Measurements from ENCODE around the gene TMC8.
"Not testable (repeated sequence)": the region's sequence is repeated elsewhere in the genome, so short reads cannot be mapped to it uniquely, and the experiment has no call there.

The TMC8 gene, protein sequence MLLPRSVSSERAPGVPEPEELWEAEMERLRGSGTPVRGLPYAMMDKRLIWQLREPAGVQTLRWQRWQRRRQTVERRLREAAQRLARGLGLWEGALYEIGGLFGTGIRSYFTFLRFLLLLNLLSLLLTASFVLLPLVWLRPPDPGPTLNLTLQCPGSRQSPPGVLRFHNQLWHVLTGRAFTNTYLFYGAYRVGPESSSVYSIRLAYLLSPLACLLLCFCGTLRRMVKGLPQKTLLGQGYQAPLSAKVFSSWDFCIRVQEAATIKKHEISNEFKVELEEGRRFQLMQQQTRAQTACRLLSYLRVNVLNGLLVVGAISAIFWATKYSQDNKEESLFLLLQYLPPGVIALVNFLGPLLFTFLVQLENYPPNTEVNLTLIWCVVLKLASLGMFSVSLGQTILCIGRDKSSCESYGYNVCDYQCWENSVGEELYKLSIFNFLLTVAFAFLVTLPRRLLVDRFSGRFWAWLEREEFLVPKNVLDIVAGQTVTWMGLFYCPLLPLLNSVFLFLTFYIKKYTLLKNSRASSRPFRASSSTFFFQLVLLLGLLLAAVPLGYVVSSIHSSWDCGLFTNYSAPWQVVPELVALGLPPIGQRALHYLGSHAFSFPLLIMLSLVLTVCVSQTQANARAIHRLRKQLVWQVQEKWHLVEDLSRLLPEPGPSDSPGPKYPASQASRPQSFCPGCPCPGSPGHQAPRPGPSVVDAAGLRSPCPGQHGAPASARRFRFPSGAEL

DNA sequence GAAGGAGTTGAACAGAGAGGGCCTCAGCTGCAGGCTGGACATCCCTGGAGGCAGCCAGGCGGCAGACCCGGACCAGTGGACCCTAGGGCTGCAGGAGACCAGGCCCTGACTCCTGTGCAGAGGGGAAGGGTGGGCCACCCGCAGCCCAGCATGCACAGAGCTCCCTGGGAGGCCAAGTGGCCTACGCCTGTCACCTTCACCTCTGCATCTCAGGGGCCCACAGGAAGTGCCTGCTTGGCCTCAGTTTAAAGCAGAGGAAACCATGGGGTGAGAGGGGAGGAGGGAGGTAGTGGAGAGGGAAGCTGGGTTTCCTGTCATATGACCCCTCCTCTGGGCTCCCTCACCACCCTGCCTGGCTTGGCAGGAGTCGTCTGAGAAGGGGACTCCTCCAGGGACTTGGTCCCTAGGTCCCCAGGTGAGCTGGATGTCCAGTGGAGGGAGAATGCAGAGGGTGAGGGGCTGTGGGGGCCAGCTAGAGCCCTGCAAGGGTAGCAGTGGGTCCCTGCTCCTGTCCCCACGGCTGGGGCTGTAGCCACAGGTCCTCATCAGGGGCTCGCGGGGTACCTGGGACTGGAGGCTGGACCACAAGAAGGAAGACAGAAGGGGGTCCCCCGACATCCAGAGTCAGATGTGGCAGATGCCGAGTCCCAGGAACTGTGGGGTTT lies at the start of gene TMC8:
TSS of gene TMC8 (plus strand) at position 335 of the 665 bp plus-strand sequence. CDS start 818 bp downstream, outside the sequence.
- in situ Hi-C loops (cut with HindIII; ENCODE audit: low sequenced_read_pairs), result no loop called here

DNA sequence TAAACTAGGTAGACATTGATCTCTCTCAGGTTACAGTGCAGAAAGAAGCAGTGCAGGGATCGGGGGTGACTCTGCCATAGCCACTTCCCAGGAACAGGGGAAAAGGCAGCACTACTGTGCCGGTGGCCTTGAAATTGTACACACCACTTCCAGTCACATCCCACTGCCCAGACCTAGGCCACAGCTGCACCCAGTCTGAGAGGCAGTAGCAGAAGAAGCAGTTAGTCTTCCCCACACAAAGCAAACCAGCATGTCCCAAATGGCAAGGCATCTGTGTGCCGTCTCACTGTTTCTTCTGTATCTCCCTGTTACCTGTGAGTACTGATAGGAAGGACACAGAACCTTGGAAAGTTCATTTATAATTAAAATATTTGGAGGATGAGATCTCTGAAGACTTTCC lies 49.0 kb upstream of the TMC8 start:
- in situ Hi-C loops (cut with HindIII; ENCODE audit: low sequenced_read_pairs), result no loop called here

DNA sequence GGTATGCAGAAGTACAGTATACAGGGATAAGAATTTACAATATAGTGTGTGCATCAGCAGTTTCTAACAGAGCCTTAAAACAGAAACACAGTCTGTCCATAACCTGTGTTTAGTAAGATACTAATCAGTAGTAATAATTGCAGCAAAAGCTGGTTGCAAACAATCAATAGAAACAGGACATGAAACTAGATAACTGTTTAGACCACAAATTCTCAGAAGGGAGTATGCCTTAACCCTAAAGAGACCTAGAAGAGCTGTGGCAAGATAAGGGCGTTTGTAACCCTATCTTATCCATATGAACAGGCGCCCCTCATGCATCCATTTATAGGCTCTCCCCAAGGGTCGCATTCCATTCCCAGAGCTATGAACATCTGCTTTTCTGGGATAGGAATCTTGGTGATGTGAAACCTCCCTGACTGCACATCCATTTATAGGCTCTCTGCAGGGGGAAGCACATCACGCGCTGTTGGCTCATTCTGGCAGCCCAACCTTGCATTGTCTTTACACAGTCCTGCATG lies 48.2 kb upstream of the TMC8 start:
- in situ Hi-C loops (cut with HindIII; ENCODE audit: low sequenced_read_pairs), result not testable (repeated sequence)

DNA sequence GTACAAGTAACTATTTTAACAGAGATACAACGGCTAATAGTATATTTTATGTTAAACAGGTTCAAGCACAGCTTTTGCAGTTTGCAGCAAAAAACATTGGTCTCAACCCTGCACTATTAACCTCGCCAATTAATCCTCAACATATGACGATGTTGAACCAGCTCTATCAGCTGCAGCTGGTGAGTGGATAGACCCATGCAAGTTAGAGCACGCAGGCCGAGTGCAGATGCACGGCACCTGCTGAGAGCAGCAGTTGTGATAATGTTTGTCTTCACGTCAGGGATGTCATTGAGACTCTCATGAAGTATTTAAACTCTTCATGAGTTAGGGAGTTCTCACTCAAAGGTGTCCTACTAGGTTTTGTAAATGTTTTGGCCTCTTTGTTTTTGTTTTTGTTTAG lies 47.6 kb upstream of the TMC8 start:
- in situ Hi-C loops (cut with HindIII; ENCODE audit: low sequenced_read_pairs), result no loop called here

DNA sequence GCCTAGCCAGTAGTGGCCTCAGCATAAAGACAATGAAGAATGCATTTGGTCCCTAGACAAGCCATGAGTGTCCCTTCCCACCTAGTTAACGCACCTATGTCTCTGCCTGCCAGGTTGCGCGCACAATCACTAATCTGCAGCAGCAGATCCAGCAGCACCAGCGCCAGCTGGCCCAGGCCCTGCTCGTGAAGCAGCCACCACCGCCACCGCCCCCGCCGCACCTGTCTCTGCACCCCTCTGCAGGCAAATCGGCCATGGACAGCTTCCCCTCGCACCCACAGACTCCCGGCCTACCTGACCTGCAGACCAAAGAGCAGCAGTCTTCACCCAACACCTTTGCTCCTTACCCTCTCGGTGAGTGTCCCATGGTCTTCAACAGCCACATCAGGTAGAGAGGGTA lies 43.8 kb upstream of the TMC8 start:
- in situ Hi-C loops (cut with HindIII; ENCODE audit: low sequenced_read_pairs), result loop anchor here (5.0 kb wide), 1 partner anchor 56 kb away; no protein-coding TSS in a partner anchor

DNA sequence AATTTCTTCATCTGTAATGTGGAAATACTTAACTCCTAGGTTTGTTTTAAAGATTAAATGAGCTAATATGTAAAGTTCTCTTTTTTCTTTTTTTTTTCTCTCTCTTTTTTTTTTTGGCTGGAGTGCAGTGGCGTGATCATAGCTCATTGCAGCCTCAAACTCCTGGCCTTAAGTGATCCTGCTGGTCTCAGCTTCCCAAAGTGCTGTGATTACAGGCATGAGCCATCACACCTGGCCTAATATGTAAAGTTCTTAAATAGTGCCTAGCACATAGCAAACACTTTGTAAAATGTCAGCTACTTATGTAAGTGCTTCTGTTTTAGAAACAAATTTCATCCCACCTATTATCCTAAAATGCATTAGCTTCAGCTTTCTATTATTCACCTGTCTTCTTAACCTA lies 42.0 kb upstream of the TMC8 start:
- in situ Hi-C loops (cut with HindIII; ENCODE audit: low sequenced_read_pairs), result loop anchor here (5.0 kb wide), 1 partner anchor 54 kb away; no protein-coding TSS in a partner anchor

DNA sequence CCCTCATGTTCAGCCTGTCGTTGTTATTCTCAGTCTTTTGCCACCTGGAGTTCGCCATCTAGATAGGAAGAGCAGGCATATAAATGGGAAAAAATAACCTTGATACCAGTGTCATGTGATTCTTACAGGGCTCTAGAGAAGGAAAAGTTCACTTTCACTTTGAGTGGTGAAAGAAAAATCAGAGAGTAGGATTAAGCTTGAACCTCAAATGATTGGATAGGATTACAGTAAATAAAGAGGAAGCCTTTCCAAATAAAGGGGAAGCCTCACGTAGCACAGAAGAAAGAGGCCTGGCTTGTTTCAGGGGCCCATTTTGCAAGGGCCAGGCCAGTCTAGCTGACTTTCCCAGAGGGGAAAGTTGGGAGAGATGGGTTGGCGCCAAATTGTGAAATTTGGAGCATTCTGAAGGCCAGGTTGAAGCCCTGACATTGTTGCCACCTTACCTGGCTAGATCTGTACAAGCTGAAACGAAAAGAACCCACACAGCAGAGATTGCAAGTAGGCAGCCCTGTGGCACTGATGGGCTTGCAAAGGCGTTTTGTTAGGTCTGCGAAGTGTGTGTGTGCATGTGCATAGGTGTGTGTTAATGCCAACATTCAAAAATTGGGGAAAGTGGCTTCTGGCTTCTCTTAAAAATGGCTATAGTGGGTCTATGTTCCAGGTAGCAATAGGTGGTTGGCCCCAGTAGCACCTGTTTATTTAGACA lies 40.8 kb upstream of the TMC8 start:
- in situ Hi-C loops (cut with HindIII; ENCODE audit: low sequenced_read_pairs), result loop anchor here (5.0 kb wide), 1 partner anchor 53 kb away; no protein-coding TSS in a partner anchor

DNA sequence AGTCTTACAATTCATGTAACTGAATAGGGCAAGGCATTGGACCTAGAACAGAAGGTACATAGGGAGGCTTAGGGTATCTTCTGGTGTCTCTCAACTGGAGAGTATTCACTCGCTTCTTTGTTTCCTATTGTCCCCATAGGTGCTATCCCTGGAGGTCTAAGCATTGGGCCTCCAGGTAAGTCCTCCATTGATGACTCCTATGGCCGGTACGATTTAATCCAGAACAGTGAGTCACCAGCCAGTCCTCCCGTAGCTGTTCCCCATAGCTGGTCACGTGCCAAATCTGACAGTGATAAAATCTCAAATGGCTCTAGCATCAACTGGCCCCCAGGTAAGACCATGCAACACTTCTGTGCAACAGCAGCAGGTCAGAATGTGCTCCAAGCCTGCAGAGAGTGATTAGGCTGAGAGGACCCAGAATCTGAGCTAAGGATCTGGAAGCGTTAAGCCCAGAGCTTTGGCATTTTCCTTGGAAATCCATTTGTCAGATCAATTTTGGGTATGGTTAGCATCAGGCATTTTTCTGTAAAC lies 37.7 kb upstream of the TMC8 start:
- in situ Hi-C loops (cut with HindIII; ENCODE audit: low sequenced_read_pairs), result no loop called here

DNA sequence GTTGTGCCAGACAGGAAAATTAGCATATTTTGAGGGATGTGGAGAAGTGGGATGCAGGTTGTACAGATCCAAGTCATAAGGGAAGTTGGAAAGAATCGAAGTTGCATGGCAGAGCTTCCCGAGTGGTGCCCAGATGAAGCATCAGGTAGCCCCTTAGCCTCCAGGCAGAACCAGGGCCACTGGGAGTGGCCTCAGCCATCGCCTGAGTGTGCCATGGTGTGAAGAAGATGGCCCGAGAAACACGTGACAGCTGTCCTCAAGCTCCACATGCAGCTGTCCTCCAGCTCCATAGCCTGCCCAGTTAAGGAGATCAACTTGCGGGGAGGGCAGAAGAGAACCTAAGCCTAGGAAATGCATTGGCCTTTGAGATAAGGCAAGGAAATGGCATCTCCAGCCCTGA lies 35.5 kb upstream of the TMC8 start:
- in situ Hi-C loops (cut with HindIII; ENCODE audit: low sequenced_read_pairs), result no loop called here

DNA sequence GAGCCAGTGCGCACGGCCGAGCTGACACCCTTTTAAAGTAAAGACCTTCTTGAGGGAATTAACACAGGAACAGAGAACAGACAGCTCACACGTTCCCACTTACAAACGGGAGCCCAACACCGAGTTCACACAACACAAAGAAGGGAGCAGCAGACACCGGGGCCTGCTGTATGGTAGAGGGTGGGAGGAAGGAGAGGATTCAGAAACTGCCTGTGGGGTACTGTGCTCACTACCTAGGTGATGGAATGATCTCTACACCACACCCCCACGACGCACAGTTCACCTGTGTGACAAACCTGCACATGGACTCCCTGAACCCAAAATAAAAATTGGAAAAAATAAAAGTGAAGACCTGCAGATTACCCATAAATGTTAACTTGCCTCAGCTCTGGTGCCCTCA lies 34.5 kb upstream of the TMC8 start:
- in situ Hi-C loops (cut with HindIII; ENCODE audit: low sequenced_read_pairs), result no loop called here

DNA sequence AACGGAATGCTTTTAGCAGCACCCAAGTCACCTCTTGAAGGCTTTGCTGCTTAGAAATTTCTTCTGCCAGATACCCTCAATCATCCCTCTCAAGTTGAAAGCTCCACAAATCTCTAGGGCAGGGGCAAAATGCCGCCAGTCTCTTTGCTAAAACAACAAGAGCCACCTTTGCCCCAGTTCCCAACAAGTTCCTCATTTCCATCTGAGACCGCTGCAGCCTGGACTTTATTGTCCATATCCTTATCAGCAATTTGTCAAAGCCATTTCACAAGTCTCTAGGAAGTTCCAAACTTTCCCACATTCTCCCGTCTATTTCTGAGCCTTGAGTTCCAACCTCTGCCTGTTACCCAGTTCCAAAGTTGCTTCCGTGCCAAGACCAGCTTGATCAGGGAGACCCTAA lies 29.5 kb upstream of the TMC8 start:
- in situ Hi-C loops (cut with HindIII; ENCODE audit: low sequenced_read_pairs), result no loop called here

DNA sequence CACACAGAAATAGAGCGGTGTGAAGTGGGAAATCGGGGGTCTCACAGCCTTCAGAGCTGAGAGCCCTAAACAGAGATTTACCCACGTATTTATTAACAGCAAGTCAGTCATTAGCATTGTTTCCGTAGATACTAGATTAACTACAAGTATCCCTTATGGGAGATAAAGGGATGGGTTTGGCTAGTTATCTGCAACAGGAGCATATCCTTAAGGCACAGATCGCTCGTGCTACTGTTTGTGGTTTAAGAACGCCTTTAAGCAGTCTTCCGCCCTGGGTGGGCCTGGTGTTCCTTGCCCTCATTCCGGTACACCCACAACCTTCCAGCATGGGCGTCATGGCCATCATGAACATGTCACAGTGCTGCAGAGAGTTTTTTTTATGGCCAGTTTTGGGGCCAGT lies 29.0 kb upstream of the TMC8 start:
- in situ Hi-C loops (cut with HindIII; ENCODE audit: low sequenced_read_pairs), result no loop called here

DNA sequence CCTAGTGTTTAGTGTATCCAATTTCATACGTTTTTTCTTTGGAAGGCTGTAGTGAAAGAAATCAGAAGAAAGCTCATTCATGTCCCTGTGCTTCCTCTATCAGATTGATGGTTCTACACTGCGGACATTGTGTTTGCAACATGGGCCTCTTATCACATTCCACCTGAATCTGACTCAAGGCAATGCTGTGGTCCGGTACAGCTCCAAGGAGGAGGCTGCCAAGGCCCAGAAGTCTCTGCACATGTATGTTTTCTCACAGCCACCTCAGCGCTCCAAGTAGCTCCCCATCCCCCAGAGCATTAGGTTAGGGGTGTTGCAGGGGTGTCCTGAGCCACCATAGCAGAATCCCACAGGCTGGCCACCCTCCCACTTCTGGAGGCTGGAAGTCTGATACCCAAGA lies 27.3 kb upstream of the TMC8 start:
- in situ Hi-C loops (cut with HindIII; ENCODE audit: low sequenced_read_pairs), result no loop called here

DNA sequence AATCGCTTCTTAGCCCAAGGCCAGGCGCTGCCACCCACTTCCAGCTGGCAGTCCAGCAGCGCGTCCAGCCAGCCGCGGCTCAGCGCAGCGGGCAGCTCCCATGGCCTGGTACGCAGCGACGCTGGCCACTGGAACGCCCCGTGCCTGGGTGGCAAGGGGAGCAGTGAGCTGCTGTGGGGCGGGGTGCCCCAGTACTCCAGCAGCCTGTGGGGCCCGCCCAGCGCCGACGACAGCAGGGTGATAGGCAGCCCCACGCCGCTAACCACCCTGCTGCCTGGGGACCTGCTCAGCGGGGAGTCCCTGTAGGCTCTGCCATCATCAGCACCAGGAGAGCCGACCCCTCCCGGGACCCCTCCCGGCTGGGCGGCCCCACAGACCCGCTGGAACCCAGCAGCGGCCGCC lies 26.0 kb upstream of the TMC8 start:
- in situ Hi-C loops (cut with HindIII; ENCODE audit: low sequenced_read_pairs), result no loop called here

DNA sequence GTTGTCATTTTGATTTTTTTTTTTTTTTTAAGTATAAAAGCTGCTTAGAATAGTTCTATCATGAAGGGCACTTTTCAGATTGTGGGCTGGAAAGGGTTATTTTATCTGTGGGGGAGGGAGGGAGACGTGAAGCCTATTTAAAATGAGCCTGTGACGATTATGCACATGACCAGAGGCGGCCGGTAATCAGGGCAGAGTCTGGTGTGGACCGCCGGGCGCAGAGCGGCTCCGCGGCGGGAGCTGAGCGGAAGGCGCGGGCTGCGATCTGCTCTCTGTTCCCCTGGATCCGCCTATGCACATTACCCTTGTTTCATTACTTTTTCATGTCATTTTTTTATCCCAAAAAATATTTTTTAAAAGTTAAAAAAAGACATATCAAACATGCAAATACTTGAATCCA lies 25.5 kb upstream of the TMC8 start:
- in situ Hi-C loops (cut with HindIII; ENCODE audit: low sequenced_read_pairs), result no loop called here

DNA sequence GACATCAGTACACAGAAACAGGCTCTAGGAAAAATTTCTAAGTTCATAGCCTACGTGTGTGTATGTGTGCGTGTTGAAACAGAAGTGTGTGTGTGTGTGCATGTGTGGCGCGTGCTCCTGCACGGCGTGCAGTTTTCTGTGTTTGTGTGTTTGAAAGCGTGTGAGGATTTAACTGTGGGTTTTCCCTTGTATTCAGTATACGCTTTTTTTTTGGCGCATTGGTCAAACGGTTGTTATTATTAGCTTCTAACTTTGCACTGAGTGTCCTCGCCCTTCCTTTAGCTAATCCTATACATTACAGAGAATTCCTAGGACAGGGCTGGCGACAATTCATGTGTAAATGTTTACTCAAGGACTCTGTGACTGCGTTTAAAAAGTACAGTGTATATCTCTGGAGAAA lies 25.0 kb upstream of the TMC8 start:
- in situ Hi-C loops (cut with HindIII; ENCODE audit: low sequenced_read_pairs), result no loop called here

DNA sequence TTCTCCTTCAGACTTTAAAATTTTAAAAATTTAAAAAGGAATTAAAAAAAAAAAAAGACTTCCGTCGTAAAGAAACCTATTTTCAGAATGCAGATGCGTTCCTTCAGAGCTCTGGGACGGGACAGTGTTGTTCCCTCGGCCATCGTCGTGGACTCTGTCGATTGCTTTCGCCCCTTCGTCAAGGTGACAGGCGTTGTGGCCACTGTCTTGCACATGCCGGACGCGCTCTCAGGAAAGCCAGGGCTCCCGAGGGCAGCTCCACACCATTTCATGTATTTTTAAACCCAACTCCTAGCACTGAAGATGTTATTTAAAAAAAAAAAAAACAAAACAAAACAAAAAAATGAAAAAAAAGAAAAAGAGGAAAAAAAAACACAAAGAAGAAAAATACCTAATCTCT lies 24.4 kb upstream of the TMC8 start:
- in situ Hi-C loops (cut with HindIII; ENCODE audit: low sequenced_read_pairs), result no loop called here

DNA sequence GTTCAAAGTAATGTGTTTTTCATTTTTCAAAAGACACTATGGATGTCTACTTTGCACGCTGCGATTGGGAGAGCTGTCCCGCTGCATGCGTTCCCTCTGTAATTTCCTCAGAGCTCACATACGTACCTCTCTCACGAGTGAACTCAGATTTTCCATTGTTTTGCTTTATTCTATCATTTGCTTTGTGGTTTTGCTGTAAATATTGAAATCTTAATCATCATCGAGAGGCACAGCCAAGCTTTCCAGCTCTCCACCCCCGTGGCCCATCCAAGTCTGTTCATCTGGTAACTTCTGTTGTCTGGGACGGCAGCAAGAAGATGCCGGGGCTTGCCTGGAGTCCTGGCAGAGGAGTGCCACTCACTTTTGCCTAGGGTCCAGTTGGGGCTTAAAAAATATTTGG lies 23.1 kb upstream of the TMC8 start:
- in situ Hi-C loops (cut with HindIII; ENCODE audit: low sequenced_read_pairs), result no loop called here

DNA sequence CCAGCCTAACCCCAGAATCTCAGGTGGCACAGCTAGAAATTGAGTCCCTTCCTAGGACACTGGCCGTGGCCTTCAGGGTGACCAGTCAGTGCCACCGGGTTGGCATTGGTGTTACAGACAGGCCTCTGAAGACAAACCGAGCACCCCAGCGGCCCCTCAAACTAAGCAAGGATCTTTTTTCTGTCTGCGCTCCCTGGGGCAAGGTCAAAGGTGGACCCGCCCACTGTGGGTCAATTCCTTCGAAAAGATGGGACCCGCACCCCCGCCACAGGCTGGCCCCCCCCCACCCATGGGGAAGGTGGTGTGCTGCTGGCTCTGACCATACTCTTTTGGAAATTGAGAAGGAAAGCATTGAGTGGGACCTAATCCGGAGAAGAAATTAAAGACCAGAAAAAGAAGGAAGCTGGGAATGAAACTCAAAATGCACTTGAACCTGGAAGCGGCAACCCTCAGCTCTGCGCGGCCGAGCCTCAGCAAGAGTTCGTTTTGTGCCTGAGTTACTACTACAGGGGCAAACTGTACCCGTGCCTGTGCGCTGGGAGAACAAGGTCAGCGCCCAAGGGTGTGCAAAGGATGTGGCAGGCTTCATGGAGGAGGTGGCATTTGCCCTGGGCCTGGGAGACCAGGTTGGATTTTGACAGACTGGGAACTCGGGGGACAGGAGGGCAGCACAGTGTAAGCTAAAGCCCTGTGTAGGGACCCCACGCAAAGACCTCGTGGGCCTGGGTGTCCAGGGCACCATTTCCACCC lies 22.4 kb upstream of the TMC8 start:
- in situ Hi-C loops (cut with HindIII; ENCODE audit: low sequenced_read_pairs), result no loop called here
